Sigmoid colon (tissue), 7 donors: Measurements from ENCODE around the gene RNF180. TPM values are rescaled to one million over a fixed set of nuclear protein-coding genes. Genes with fewer than 3 reads are reported as not detected.

Experiments used
- DNase-seq: peaks from one replicate; pipeline ENCODE4 v3.0.0-alpha.2; 2019
- H3K27ac ChIP-seq, 4 donors: fragments of 200-600 bp; sonication (generic); one replicate each; pipeline ENCODE4 v1.5.1; 2016 to 2019; ENCODE audit warnings: mild to moderate bottlenecking in 1 of 4
- H3K27me3 ChIP-seq, 3 donors: fragments of 200-600 bp; sonication (generic); one replicate each; pipeline ENCODE4 v1.5.1; 2019; ENCODE audit warnings: mild to moderate bottlenecking in 1 of 3
- H3K36me3 ChIP-seq, 4 donors: fragments of 200-600 bp; sonication (generic); one replicate each; pipeline ENCODE4 v1.5.1; 2016 to 2019
- H3K4me1 ChIP-seq, 4 donors: fragments of 200-600 bp; sonication (generic); one replicate each; pipeline ENCODE4 v1.5.1; 2017 to 2019
- H3K4me3 ChIP-seq, 4 donors: fragments of 200-600 bp; sonication (generic); one replicate each; pipeline ENCODE4 v1.5.1; 2017 to 2019; ENCODE audit warnings: mild to moderate bottlenecking in 2 of 4, moderate library complexity in 1 of 4
- H3K9me3 ChIP-seq, 4 donors: fragments of 200-600 bp in 3 of 4; sonication (generic) in 3 of 4; one replicate each; pipeline versions ENCODE4 v1.5.1 to v1.6.1; 2013 to 2019
- EP300 ChIP-seq, 4 donors: sonication (generic); formaldehyde crosslinking; IDR thresholded peaks; one replicate each; pipeline ENCODE4 v1.6.1; 2017; ENCODE audit warnings: antibody characterized with exemption in 4 of 4
- POLR2A ChIP-seq, 2 donors: fragments of 450-650 bp; IDR thresholded peaks; one replicate each; pipeline ENCODE4 v1.6.1; 2016; ENCODE audit warnings: antibody characterized with exemption in 2 of 2, mild to moderate bottlenecking in 2 of 2, moderate library complexity in 2 of 2
- POLR2AphosphoS5 ChIP-seq, 4 donors: sonication (generic); formaldehyde crosslinking; IDR thresholded peaks; one replicate each; pipeline ENCODE4 v1.6.1; 2017; ENCODE audit warnings: antibody characterized with exemption in 4 of 4
- WGBS, 2 donors: extraction: QIAGEN DNeasy Blood & Tissue Kit; methylation state at CpG; one replicate each; pipeline ENCODE4 v1.1.7; 2013; 5-methylcytosine and 5-hydroxymethylcytosine counted together
- intact Hi-C: fragments of 100-400 bp; cut with DNase I; formaldehyde crosslinking; loops from one replicate; pipeline ENCODE4 v1.15.1; 2023
- polyA plus RNA-seq, 3 donors: library from polyadenylated mRNA; stranded (reverse); fragments of 200-250 nt; gene quantifications; one replicate each; pipeline ENCODE4 v1.2.3, GENCODE V29; 2013
- total RNA-seq, 4 donors: library from RNA; depleted of rRNA; stranded (reverse); fragments of >200 nt; gene quantifications; one replicate each; pipeline ENCODE4 v1.1.0, GENCODE V29; 2016
- TF ChIP-seq, protein P1 (sequence below), 4 experiments: fragments of 450-650 bp in 3 of 4; fragments of 200-600 bp in 1 of 4; IDR thresholded peaks; one replicate each; pipeline ENCODE4 v1.5.1; 2016 to 2019; ENCODE audit warnings: antibody characterized with exemption in 4 of 4, mild to moderate bottlenecking in 3 of 4, moderate library complexity in 2 of 4
- donor health status: healthy with polysubstance abuse.
- donor health status: Bipolar disorder and iron deficiency.
- donor health status: healthy.

Gene RNF180
- total and polyA plus RNA-seq, 7 donors, result 0.23 to 27.1 (median 16.6) TPM

DNA sequence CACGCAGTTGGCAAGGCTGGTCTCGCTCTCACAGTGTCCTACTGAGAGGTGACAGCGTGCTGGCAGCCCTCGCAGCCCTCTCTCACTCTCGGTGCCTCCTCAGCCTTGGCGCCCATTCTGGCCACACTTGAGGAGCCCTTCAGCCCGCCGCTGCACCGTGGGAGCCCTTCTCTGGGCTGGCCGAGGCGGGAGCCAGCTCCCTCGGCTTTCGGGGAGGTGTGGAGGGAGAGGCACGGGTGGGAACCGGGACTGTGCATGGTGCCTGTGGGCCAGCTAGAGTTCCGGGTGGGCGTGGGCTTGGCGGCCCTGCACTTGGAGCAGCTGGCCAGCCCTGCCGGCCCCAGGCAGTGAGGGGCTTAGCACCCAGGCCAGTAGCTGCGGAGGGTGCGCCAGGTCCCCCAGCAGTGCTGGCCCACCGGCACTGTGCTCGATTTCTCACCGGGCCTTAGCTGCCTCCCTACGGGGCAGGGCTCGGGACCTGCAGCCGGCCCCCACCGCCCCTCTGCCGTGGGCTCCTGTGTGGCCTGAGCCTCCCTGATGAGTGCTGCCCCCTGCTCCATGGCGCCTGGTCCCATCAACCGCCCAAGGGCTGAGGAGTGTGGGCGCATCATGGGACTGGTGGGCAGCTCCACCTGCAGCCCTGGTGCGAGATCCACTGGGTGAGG, 15.7 kb upstream of the RNF180 start:
- DNase-seq, result no peak
- no peaks in the 10 kb centered on the region for H3K36me3 ChIP-seq
- peaks cover 0 to 14% (median 9%) of the 10 kb centered on the region in 4 donors for H3K4me1 ChIP-seq
- intact Hi-C loops, result loop anchor here (2.0 to 5.0 kb wide), 2 partner anchors 57 to 463 kb away; no protein-coding TSS in a partner anchor
- peaks cover 0 to 6% (median 0%) of the 10 kb centered on the region in 4 donors for H3K9me3 ChIP-seq
- no peak overlapping the region for H3K4me3 ChIP-seq
- 96% methylated on average over 33 of the region's 33 CpGs for WGBS, 2 donors
- H3K27me3 ChIP-seq, result no peaks in the 10 kb centered on the region
- TF ChIP-seq POLR2A (IDR thresholded peaks at IDR 0.05) (no peak), EP300 (IDR thresholded peaks at IDR 0.05) (no peak), POLR2AphosphoS5 (IDR thresholded peaks at IDR 0.05) (no peak)
- TF ChIP-seq, protein P1, sequence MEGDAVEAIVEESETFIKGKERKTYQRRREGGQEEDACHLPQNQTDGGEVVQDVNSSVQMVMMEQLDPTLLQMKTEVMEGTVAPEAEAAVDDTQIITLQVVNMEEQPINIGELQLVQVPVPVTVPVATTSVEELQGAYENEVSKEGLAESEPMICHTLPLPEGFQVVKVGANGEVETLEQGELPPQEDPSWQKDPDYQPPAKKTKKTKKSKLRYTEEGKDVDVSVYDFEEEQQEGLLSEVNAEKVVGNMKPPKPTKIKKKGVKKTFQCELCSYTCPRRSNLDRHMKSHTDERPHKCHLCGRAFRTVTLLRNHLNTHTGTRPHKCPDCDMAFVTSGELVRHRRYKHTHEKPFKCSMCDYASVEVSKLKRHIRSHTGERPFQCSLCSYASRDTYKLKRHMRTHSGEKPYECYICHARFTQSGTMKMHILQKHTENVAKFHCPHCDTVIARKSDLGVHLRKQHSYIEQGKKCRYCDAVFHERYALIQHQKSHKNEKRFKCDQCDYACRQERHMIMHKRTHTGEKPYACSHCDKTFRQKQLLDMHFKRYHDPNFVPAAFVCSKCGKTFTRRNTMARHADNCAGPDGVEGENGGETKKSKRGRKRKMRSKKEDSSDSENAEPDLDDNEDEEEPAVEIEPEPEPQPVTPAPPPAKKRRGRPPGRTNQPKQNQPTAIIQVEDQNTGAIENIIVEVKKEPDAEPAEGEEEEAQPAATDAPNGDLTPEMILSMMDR (IDR thresholded peaks at IDR 0.05), result no peak
- H3K27ac ChIP-seq, result no peak overlapping the region

DNA sequence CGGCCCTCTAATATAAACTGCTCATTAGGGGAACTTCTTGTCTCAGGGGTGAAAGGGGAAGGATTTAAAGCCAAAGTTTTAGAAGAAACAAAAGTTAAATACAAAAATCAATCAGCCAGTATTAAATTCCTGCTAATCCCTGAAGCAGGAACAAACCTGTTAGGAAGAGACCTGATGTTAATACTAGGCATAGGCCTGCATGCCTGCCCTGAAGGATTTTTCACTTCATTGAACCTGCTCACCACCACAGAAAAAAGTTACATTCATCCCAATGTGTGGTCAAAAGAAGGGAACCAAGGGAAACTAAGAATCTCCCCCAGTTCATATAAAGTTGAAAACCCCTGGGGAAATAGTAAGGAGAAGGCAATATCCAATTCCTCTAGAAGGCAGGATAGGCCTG, 9.4 kb upstream of the RNF180 start:
- H3K4me1 ChIP-seq, result no peaks in the 10 kb centered on the region
- TF ChIP-seq, protein P1 (IDR thresholded peaks at IDR 0.05), result no peak
- no peak for TF ChIP-seq POLR2A (IDR thresholded peaks at IDR 0.05)
- TF ChIP-seq POLR2AphosphoS5 (IDR thresholded peaks at IDR 0.05), result no peak
- TF ChIP-seq EP300 (IDR thresholded peaks at IDR 0.05), result no peak
- intact Hi-C loops, result no loop called here
- H3K9me3 ChIP-seq, result peaks cover 0 to 6% (median 0%) of the 10 kb centered on the region in 4 donors
- WGBS, 2 donors, result 77 to 92% methylated on average over 1 of the region's 1 CpG
- DNase-seq, result no peak
- no peak overlapping the region for H3K27ac ChIP-seq
- H3K4me3 ChIP-seq, result no peak overlapping the region
- no peaks in the 10 kb centered on the region for H3K36me3 ChIP-seq
- H3K27me3 ChIP-seq, result no peaks in the 10 kb centered on the region

- intact Hi-C loops, result no loop called here
- 89 to 92% methylated on average over 2 of the region's 2 CpGs for WGBS, 2 donors
- H3K4me1 ChIP-seq, result no peaks in the 10 kb centered on the region
- H3K27me3 ChIP-seq, result no peaks in the 10 kb centered on the region
- H3K27ac ChIP-seq, result no peak overlapping the region
- no peaks in the 10 kb centered on the region for H3K36me3 ChIP-seq
- no peaks in the 10 kb centered on the region for H3K9me3 ChIP-seq
- TF ChIP-seq EP300 (IDR thresholded peaks at IDR 0.05), result no peak
- no peak for TF ChIP-seq POLR2A (IDR thresholded peaks at IDR 0.05)
- TF ChIP-seq POLR2AphosphoS5 (IDR thresholded peaks at IDR 0.05), result no peak
- TF ChIP-seq, protein P1 (IDR thresholded peaks at IDR 0.05), result no peak
- DNase-seq, result no peak
- H3K4me3 ChIP-seq, result no peak overlapping the region
Measured at GRCh38 chr5:64158827-64159226, 6.8 kb upstream of the RNF180 start.

GRCh38 chr5:64160201-64160600, 5.4 kb upstream of the RNF180 start:
- WGBS, 2 donors, result 91 to 95% methylated on average over 6 of the region's 6 CpGs
- intact Hi-C loops, result no loop called here
- Histone ChIP-seq H3K36me3 (no peaks in the 10 kb centered on the region), H3K27ac (no peak overlapping the region), H3K4me1 (peaks cover 0 to 6% (median 3%) of the 10 kb centered on the region in 4 donors), H3K4me3 (no peak overlapping the region), H3K9me3 (no peaks in the 10 kb centered on the region), H3K27me3 (no peaks in the 10 kb centered on the region)
- TF ChIP-seq POLR2AphosphoS5 (IDR thresholded peaks at IDR 0.05), result no peak
- no peak for TF ChIP-seq POLR2A (IDR thresholded peaks at IDR 0.05)
- TF ChIP-seq, protein P1 (IDR thresholded peaks at IDR 0.05), result no peak
- no peak for TF ChIP-seq EP300 (IDR thresholded peaks at IDR 0.05)
- no peak for DNase-seq
